Mammary epithelial cell (primary cell): ENCODE data around the gene TRIM37.

ENCODE experiments used
- EZH2 ChIP-seq: IDR thresholded peaks from 2 replicates; pipeline ENCODE4 v1.6.1; 2012; ENCODE audit warnings: low read length, inconsistent platforms, borderline replicate concordance
- TF ChIP-seq, protein P1 (sequence below), 2 donors: IDR thresholded peaks in 1 of 2; conservative IDR thresholded peaks in 1 of 2; 2 replicates each; pipeline ENCODE4 v1.5.1; 2011 to 2012; ENCODE audit warnings: inconsistent platforms in 2 of 2, low read length in 2 of 2, mild to moderate bottlenecking in 2 of 2, control low read depth in 1 of 2, low read depth in 1 of 2; ENCODE audit not compliant: insufficient read depth in 1 of 2; ENCODE audit errors: extremely low read depth in 1 of 2

DNA sequence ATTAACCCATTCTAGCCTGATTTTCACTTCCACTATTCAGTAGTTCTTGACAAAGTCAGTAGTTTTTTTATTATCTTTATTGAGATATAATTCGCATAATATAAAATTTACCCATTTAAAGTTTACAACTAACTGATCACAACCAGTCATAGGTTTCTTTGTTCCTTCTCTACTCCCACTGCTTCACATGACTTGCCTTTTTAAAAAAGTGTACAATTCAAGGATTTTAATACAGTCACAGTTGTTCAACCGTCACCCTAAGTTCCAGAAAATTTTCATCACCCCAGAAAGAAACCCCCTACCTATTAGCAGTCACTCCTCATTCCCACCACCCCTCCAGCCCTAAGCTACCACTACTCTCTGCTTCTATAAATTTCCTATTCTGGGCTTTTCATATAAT lies 162.5 kb downstream of the TRIM37 start:
- TF ChIP-seq, protein P1, sequence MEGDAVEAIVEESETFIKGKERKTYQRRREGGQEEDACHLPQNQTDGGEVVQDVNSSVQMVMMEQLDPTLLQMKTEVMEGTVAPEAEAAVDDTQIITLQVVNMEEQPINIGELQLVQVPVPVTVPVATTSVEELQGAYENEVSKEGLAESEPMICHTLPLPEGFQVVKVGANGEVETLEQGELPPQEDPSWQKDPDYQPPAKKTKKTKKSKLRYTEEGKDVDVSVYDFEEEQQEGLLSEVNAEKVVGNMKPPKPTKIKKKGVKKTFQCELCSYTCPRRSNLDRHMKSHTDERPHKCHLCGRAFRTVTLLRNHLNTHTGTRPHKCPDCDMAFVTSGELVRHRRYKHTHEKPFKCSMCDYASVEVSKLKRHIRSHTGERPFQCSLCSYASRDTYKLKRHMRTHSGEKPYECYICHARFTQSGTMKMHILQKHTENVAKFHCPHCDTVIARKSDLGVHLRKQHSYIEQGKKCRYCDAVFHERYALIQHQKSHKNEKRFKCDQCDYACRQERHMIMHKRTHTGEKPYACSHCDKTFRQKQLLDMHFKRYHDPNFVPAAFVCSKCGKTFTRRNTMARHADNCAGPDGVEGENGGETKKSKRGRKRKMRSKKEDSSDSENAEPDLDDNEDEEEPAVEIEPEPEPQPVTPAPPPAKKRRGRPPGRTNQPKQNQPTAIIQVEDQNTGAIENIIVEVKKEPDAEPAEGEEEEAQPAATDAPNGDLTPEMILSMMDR (conservative IDR thresholded peaks at IDR 0.05 in 1 of 2, IDR thresholded peaks at IDR 0.05 in 1 of 2; ENCODE audit: extremely low read depth in 1 of 2, insufficient read depth in 1 of 2, low read depth in 1 of 2, low read length in 2 of 2) = no peak
- no peak for TF ChIP-seq EZH2
